NCI-H345 treated with DMSO at 0.1 percent for 48 hours (cell line): ENCODE measurements around the gene VEGFB.

Experiments
- DNase-seq: peaks from one replicate; lab custom pipeline; 2025; ENCODE audit not compliant: unreplicated experiment; lab: John Stamatoyannopoulos, UW

The VEGFB gene

GRCh38 chr11:64276653-64277431, 42.5 kb downstream of the VEGFB start:
- DNase-seq, result no peak

GRCh38 chr11:64278576-64279190, 44.3 kb downstream of the VEGFB start:
- no peak for DNase-seq

- DNase-seq, result no peak
Measured at GRCh38 chr11:64281957-64282770, 47.8 kb downstream of the VEGFB start.

- no peak for DNase-seq
Measured at GRCh38 chr11:64283092-64283491, 48.7 kb downstream of the VEGFB start.

GRCh38 chr11:64284048-64284961, 49.9 kb downstream of the VEGFB start, which contains the start of gene BAD:
Gene BAD (minus strand): TSS chr11:64284665. CDS start chr11:64284368, 297 bp downstream.
- DNase-seq, result peak; percentile 80

GRCh38 chr11:64284962-64285884, 50.8 kb downstream of the VEGFB start, which contains the start of gene GPR137:
Gene GPR137 (plus strand): TSS chr11:64285848. CDS start chr11:64286525, 677 bp downstream.
- DNase-seq, result peak; percentile 71

GRCh38 chr11:64285885-64286800, 51.8 kb downstream of the VEGFB start:
- peak; percentile 65 for DNase-seq

- DNase-seq, result no peak
Measured at GRCh38 chr11:64286801-64287159, 52.4 kb downstream of the VEGFB start.

- no peak for DNase-seq
Measured at GRCh38 chr11:64287676-64288352, 53.4 kb downstream of the VEGFB start.

- DNase-seq, result no peak
Measured at GRCh38 chr11:64288353-64288750, 54.0 kb downstream of the VEGFB start.
